IPS-NIHi11 (cell line): ENCODE results near the gene ZNF605.
A peak's percentile ranks its signal among the peaks of the same experiment; 100 is the strongest.
"Not testable (repeated sequence)": the region's sequence is repeated elsewhere in the genome, so short reads cannot be mapped to it uniquely, and the experiment has no call there.

Experiments used
- DNase-seq: peaks from one replicate; pipeline ENCODE4 v3.0.0; 2012; ENCODE audit warnings: mixed read lengths, low spot score

The ZNF605 gene

DNA sequence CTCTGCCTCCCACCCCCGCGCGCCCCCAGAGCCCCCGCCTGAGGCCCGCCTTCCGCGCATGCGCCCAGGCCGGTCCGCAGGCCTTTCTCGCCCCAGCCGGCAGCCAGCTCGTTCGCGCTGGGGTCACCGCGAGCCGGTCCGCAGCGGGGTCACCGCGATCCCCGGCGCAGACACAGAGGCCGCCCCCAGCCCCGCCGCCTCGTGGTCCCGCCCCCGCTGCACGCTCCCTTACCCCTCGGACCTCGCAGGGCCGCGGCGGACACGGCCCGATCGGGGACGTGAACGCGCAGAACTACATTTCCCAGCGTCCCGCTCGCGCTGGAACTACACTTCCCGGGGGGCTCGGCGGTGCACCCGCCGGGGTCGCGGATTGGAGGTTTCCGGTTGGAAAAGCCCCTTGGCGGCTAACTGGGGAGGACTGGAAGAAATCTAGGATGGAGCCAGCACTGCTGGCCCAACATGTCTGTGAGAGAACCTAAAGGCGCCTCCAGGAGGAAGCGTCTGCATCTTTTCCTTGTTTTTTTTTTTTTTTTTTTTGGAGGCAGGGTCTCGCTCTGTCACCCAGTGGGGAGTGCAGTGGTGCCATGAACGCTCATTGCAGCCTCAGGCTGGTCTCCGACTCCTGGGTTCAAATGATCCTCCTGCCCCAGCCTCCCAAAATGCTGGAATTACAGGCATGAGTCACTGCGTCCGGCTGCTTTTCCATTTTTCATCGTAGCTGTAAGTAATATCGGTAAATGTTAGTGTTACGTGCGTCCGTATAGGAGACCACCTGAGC lies at the start of gene ZNF605:
TSS of gene ZNF605 (minus strand) at position 296 of the 778 bp plus-strand sequence. CDS start 10,671 bp downstream, outside the sequence.
- peak; percentile 98 for DNase-seq

DNA sequence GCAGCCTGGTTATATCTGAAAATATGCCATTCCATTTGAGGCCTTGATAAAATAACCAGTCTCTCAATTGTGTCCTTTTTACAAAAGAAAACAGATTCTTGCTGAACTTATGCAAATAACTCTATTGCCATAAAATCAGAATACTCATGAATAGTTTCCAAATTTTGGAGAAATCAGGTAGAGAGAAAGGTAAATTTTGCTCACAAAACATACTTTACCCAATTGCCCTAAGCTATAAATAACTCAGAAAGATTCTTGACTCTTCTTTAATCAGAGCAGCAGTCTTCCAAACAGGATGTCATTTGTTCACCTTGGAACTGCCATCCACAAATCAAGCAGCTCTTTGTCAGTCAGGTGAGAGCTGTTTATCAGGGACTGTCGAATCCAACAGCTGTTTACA lies 42.6 kb upstream of the ZNF605 start:
- DNase-seq = no peak

- DNase-seq = no peak
Observed at GRCh38 chr12:132986885-132987225, 30.7 kb upstream of the ZNF605 start.

GRCh38 chr12:132986001-132986884 lies 30.1 kb upstream of the ZNF605 start, which contains the start of gene ZNF26:
TSS of gene ZNF26 (plus strand) at chr12:132986367. CDS start at chr12:132986841, 474 bp downstream.
- DNase-seq = peak; percentile 97

DNA sequence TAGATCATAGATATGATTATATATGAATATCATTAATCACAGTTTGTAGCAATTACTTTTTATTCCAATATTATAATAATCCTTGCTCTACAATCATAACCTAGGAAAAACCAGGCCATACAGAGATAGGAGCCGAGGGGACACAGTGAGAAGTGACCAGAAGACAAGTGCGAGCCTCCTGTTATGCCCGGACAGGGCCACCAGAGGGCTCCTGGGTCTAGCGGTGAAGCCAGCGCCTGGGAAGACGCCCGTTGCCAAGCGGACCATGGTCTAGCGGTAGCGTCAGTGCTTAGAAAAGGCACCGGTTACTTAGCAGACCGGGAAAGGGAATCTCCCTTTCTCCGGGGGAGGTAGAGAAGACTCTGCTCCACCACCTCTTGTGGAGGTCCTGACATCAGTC lies 20.8 kb upstream of the ZNF605 start:
- not testable (repeated sequence) for DNase-seq

- no peak for DNase-seq
Observed at GRCh38 chr12:132972374-132972773, 16.3 kb upstream of the ZNF605 start.

DNA sequence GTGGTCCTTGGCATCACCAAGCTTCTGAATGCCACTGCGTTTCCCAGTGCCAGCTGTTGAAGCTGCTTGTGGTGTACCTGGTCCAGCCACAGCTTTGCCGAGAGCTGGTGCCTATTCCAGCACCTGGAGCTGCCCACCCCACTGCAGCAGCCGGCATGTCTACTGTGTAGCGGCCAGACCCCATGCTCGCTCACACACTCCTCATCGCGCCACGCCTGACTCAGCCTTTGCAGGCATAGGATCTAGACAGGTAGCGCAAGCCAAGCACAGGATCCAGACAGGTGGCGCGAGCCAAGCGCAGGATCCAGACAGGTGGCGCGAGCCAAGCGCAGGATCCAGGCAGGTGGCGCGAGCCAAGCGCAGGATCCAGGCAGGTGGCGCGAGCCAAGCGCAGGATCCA lies 11.6 kb upstream of the ZNF605 start:
- no peak for DNase-seq

DNA sequence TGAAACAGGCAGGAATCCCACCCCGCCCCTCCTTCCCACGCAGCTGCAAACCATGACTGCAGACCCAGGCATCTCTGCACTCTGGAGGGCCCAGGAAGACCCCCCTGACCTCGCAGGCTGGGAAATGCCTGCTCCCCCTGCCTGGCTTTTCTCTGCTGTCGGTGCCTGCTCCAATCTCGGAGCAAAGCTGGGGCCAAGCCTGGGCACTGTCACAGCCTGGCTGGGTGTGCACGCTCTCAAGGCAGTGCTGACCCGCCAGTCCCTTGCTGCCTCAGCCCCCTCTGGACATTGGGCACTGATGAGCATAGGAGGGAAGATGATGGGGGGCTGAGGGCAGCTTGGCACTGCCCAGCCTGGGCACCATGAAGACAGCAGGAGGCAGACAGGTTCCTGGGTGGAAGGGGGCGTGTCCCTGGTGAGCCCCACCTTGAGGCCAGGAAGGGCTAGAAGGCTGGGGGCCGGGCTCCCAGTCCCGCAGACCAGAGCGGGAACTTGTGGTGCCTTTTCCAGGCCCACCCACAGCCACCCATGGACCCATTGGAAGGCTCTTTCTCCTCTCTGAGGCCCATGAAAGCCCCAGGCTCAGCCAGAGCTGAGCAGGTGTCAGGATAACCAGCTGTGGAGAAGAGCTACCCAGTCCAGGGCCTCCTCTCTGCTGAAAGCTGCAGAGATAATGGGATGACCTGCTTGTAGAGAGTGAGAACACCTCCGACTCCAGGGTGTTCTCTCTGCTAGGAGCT lies 10.7 kb upstream of the ZNF605 start:
- no peak for DNase-seq

- DNase-seq = no peak
Observed at GRCh38 chr12:132965796-132966195, 9.7 kb upstream of the ZNF605 start.

GRCh38 chr12:132963947-132964346 lies 7.8 kb upstream of the ZNF605 start:
- not testable (repeated sequence) for DNase-seq

DNA sequence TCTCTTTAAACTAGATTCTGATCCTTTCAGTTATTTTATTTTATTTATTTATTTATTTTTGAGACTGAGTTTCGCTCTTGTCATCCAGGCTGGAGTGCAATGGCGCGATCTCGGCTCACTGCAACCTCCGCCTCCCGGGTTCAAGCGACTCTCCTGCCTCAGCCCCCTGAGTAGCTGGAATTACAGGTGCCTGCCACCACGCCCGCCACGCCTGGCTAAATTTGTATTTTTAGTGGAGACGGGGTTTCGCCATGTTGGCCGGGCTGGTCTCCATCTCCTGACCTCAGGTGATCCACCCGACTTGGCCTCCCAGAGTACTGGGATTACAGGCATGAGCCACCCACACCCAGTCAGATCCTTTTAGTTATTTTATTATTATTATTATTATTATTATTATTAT lies 5.7 kb upstream of the ZNF605 start:
- not testable (repeated sequence) for DNase-seq

GRCh38 chr12:132955094-132956010 lies 754 bp downstream of the ZNF605 start:
- DNase-seq = peak; percentile 19

DNA sequence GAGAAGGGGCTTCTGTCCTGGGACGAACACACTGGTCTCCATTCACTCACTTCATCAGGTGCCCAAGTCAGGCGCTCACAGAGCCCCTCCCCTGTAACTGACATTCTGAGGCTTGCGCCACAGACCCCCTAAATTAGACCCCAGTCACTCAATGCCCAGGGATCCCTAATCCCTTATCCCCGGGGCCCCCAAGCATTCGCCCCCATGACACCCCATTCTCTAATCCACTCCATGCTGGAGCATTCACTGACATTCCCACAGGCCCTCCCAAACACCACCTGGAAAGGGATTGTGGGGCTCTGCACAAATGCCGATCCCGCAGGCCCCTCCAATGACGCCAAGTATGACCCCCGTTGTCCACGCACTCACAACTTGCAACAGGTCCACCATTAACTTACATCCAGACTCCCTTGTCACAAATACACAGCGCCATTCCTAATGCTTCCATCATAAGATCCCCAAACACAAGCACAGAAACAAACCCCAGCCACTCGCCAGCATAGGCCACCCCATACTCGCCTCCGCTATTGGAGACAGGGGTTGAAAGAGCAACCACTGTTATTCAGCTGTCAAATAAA lies 1.5 kb downstream of the ZNF605 start:
- no peak for DNase-seq

GRCh38 chr12:132953771-132954170 lies 2.3 kb downstream of the ZNF605 start:
- DNase-seq = no peak

DNA sequence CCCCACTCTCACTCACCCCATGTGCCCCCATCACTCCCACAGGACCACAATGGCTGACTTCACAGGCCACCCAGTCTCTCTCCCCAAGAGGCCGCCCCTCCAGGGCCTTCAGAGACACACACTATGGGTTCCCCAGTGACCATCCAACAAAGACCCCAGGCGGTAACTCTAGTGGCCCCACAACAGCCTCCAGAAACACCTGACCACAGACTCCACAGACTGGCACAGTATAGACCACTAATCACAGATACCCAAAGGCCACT lies 3.0 kb downstream of the ZNF605 start:
- no peak for DNase-seq

GRCh38 chr12:132952371-132953162 lies 3.5 kb downstream of the ZNF605 start:
- no peak for DNase-seq

DNA sequence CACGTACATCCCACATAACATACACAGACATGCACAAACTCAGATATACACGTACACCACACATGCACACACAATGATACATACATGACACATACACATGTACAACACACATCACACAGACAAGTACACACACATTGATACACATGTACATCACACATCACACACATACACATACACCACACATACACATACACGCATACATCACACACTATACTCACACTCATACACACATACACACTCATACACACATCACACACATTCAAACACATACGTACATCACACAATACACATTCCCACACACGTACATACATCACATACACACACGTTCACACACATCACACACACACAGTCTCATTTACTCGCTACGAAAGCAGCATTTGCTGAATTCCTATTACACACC lies 4.5 kb downstream of the ZNF605 start:
- DNase-seq = no peak

DNA sequence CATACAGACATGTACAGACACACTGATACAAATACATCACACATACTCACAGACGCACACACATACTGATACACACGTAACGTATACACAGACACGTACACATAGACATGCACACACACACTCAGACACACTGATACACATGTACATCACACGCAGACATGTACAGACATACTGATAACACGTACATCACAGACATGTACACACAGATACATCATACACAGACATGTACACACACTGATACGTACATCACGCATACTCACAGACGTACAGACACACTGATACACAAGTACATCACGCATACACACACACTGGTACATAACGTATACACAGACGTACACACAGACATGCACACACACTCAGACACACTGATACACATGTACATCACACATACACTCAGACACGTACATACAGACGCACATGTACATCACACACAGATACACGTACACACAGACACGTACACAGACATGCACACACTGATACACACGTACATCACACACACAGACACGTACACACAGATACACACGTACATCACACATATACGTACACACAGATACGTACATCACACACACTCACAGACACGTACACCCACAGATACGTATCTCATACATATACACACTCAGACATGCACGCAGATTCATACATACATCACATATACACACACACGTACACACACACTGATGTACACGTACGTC lies 5.1 kb downstream of the ZNF605 start:
- DNase-seq = no peak

GRCh38 chr12:132949936-132950837 lies 5.9 kb downstream of the ZNF605 start:
- DNase-seq = no peak
